ENCODE data around the gene POGLUT3.

Gene POGLUT3

GRCh38 chr11:108494182-108494581, 4.0 kb downstream of the POGLUT3 start:
- H3K4me1 ChIP-seq: peaks cover 0 to 22% (median 16%) of the 10 kb centered on the region in 10 experiments; a peak in 12 of 20 replicates
- no peak overlapping the region for H3K4me3 ChIP-seq
- H3K36me3 ChIP-seq: peaks cover 0 to 12% (median 0%) of the 10 kb centered on the region in 11 experiments; a peak in 5 of 22 replicates
- no peaks in the 10 kb centered on the region for H3K9me3 ChIP-seq (replicated peaks in 1 of 11)
- no peak overlapping the region for H3K4me2 ChIP-seq
- no peaks in the 10 kb centered on the region for H4K20me1 ChIP-seq
- TF ChIP-seq Cebpa-rat (IDR thresholded peaks at IDR 0.05): no peak
- no peak overlapping the region for H3K9ac ChIP-seq
- H3K27me3 ChIP-seq: peaks cover 9 to 33% (median 29%) of the 10 kb centered on the region in 11 experiments
- no peak overlapping the region for H3K27ac ChIP-seq

DNA sequence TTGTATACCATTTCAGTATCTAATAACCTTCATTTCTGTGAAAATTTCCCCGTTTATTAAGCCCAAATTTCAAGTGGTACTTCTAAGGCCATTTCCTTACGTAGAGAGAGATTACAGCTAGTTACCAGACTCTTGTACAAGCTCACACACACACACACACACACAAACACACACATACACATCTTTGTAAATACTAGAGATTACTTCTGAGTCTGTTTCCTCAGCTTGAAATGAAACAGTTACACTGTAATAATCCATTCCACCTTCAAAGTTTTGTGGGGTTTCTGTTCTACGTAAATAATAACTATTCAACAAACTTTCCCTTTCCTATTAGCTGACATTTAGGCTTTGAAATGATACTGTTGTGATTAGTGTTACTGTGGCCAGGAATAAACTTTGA, 6.2 kb downstream of the POGLUT3 start:
- Histone ChIP-seq H3K27me3 (peaks cover 0 to 10% (median 7%) of the 10 kb centered on the region in 11 experiments; a peak in 16 of 22 replicates), H3K27ac (no peak overlapping the region), H3K9me3 (replicated peaks in 1 of 11) (no peaks in the 10 kb centered on the region), H3K36me3 (peaks cover 0 to 20% (median 5%) of the 10 kb centered on the region in 11 experiments; a peak in 7 of 22 replicates), H3K4me2 (no peak overlapping the region), H4K20me1 (no peaks in the 10 kb centered on the region), H3K4me3 (no peak overlapping the region), H3K4me1 (peaks cover 0 to 7% (median under 1%) of the 10 kb centered on the region in 10 experiments; a peak in 4 of 20 replicates), H3K9ac (no peak overlapping the region)
- no peak for TF ChIP-seq Cebpa-rat (IDR thresholded peaks at IDR 0.05)

GRCh38 chr11:108486828-108487227, 11.4 kb downstream of the POGLUT3 start:
- Histone ChIP-seq H4K20me1 (no peaks in the 10 kb centered on the region), H3K27ac (no peak overlapping the region), H3K9me3 (replicated peaks in 1 of 11) (no peaks in the 10 kb centered on the region), H3K4me3 (no peak overlapping the region), H3K4me2 (no peak overlapping the region), H3K9ac (no peak overlapping the region), H3K36me3 (peaks cover 0 to 61% (median 16%) of the 10 kb centered on the region in 11 experiments; a peak in 13 of 22 replicates), H3K27me3 (no peaks in the 10 kb centered on the region), H3K4me1 (no peaks in the 10 kb centered on the region)
- TF ChIP-seq Cebpa-rat (IDR thresholded peaks at IDR 0.05): no peak

DNA sequence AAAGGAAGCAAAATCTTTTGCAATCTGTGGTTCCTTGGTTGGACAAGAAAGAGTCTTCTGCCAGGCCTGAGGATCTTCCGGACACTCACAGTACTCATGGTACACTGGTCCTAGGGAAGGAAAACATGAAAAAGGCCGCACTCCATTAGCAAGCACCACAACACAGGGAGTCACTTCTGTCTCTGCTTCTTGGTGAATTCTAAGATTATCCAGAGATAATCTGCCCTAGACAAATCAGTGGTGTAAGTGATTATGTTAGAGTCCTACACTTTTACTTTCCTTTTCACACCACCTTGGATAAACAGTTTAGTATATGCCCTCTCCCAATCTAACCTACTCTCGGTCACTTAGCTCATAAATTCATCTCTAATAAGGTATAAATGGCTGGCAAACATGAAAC, 11.9 kb downstream of the POGLUT3 start:
- Histone ChIP-seq H4K20me1 (no peaks in the 10 kb centered on the region), H3K36me3 (peaks cover 0 to 62% (median 16%) of the 10 kb centered on the region in 11 experiments; a peak in 14 of 22 replicates), H3K4me3 (no peak overlapping the region), H3K9me3 (replicated peaks in 1 of 11) (no peaks in the 10 kb centered on the region), H3K4me2 (no peak overlapping the region), H3K4me1 (no peaks in the 10 kb centered on the region), H3K27me3 (no peaks in the 10 kb centered on the region), H3K27ac (no peak overlapping the region), H3K9ac (no peak overlapping the region)
- TF ChIP-seq Cebpa-rat (IDR thresholded peaks at IDR 0.05): no peak

GRCh38 chr11:108483163-108483562, 15.0 kb downstream of the POGLUT3 start:
- Histone ChIP-seq H3K4me3 (no peak overlapping the region), H3K27ac (no peak overlapping the region), H4K20me1 (no peaks in the 10 kb centered on the region), H3K9ac (no peak overlapping the region), H3K4me2 (no peak overlapping the region), H3K9me3 (replicated peaks in 1 of 11) (no peaks in the 10 kb centered on the region), H3K27me3 (no peaks in the 10 kb centered on the region), H3K36me3 (peaks cover 0 to 54% (median 16%) of the 10 kb centered on the region in 11 experiments; a peak in 15 of 22 replicates), H3K4me1 (no peaks in the 10 kb centered on the region)
- no peak for TF ChIP-seq Cebpa-rat (IDR thresholded peaks at IDR 0.05)

DNA sequence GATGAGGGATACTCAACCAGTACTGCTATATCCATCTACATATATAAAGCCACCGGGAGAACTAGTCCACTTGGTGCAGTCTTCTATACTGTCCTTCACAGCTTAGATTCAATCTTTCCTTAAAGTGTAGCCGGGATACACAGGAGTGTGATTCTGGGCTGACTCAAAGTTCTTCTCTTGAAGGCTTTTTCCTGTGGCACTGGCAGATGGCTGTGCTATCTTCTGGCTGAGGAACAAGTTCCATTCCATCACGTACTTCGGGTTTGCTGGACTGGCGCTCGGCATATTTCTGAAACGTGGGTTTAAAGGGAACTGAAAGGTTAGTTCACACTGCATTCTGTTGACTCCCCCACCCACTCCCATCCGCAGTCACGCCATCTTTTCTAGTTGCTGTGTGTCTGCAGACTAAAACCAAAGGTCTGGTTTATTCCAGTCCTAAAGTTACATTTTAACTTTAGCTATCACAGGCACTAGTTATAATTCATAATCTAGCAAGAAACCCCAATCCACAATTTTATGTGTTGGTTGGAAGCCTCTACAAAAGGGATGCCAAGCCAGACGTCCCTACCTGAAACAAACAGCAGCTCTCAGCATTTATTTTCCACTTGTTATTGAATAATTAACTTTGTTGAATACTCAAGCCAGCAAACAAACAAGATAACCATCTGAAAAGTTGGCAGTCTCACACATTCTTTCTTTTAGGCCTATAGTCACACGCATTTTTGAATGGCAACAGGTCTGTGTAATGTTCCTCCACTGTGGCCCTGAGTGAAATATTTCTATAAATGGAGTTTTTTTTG, 23.3 kb downstream of the POGLUT3 start:
- no peak for TF ChIP-seq Cebpa-rat (IDR thresholded peaks at IDR 0.05)
- Histone ChIP-seq H3K36me3 (peaks cover 0 to 29% (median 14%) of the 10 kb centered on the region in 11 experiments; a peak in 12 of 22 replicates), H3K27me3 (no peaks in the 10 kb centered on the region), H3K4me1 (no peaks in the 10 kb centered on the region), H3K9me3 (replicated peaks in 1 of 11) (no peaks in the 10 kb centered on the region), H3K27ac (no peak overlapping the region), H3K4me3 (no peak overlapping the region), H3K9ac (no peak overlapping the region), H3K4me2 (no peak overlapping the region), H4K20me1 (no peaks in the 10 kb centered on the region)

DNA sequence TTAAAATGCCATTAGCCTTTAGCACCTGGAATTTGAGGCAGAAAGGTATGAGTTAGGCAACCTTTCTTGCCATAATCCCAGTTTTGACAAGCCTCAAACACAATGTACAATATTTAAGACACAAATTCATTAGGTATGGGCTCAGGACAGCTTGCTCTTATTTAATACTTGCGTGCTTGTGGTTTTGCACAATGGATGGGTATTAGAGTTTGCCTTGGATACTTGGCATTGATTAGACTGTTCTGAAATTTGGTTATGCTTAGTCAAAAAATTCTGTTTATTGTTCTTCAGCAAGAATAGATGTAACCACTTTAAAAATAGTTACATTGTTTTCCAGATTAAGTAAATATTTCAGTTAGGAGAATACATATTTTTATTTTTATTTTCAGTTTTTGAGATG, 25.5 kb downstream of the POGLUT3 start:
- no peak for TF ChIP-seq Cebpa-rat (IDR thresholded peaks at IDR 0.05)
- Histone ChIP-seq H3K9ac (no peak overlapping the region), H3K4me2 (no peak overlapping the region)

DNA sequence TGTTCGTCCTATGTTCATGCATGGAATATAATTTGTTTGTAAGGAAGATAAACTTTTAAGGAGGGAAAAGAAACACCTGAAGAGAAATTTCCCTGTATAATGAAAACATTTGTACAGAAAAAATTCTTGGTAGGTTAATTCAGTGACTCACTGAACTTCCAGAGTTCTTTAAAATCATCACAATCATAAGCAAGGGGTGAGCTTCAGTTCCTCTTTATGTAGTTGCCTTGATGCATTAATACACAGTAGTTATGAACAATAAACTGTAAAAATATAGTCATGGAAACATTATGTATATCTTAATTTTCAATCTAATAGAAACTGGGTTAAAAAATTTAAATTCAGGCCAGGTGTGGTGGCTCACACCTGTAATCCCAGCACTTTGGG, 29.7 kb downstream of the POGLUT3 start:
- no peak overlapping the region for H3K4me3 ChIP-seq
- no peak overlapping the region for H3K9ac ChIP-seq
- H3K27ac ChIP-seq: peak overlapping the region in 1 of 11 experiments; percentile 92; a peak in 1 of 22 replicates
- H3K9me3 ChIP-seq (replicated peaks in 1 of 11): no peaks in the 10 kb centered on the region
- peak overlapping the region in 4 of 11 experiments; percentile 82 to 90 (median 86); a peak in 6 of 22 replicates for H3K4me2 ChIP-seq
- H3K36me3 ChIP-seq: peaks cover 0 to 4% (median 0%) of the 10 kb centered on the region in 11 experiments; a peak in 1 of 22 replicates
- peaks cover 13 to 28% (median 24%) of the 10 kb centered on the region in 10 experiments for H3K4me1 ChIP-seq
- no peak for TF ChIP-seq Cebpa-rat (IDR thresholded peaks at IDR 0.05)
- no peaks in the 10 kb centered on the region for H3K27me3 ChIP-seq
- no peaks in the 10 kb centered on the region for H4K20me1 ChIP-seq

More for the DNA sequence above, 25.5 kb downstream of the POGLUT3 start:
- Histone ChIP-seq H3K27me3 (no peaks in the 10 kb centered on the region), H3K9me3 (replicated peaks in 1 of 11) (no peaks in the 10 kb centered on the region), H3K4me3 (no peak overlapping the region), H3K27ac (no peak overlapping the region), H3K36me3 (peaks cover 0 to 28% (median 14%) of the 10 kb centered on the region in 11 experiments; a peak in 12 of 22 replicates), H3K4me1 (peaks cover 4 to 8% (median 6%) of the 10 kb centered on the region in 10 experiments; a peak in 15 of 20 replicates), H4K20me1 (no peaks in the 10 kb centered on the region)

DNA sequence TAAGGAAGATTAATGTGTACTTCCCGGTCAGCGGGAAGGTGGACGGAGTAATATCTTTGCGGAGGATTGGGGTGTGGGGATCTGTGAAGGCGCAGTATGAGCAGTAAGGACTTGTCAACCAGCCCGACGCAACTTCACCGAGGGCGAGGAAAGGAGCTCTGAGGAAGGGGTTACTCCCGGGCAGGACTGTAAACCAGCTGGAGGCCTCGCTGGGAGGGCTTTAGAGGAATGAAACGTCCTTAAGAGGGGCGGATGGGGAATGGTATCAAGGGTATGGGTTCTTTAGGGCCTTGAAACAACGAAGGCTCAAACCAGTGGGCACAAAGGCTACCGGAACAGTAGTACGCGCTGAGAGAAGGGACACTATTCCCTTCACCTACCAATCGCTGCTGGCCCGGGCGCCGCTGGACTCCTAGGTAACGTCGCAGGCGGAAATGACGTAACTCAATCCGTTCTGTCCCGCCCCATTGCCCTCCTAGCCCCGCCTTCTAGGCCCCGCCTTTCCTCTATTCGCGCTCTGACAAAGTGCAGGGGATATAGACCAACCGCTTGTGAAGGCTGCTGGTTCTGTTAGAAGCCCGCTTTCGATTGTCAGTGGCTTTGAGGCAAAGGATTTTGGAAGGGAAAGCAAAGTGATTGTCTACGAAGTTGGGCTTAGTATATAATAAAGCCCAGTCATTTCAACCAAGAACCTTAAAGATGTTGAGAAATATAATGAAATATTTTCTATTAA, 30.9 kb downstream of the POGLUT3 start, which contains the start of gene C11orf65:
Gene C11orf65 (minus strand): TSS at position 439 of the 733 bp plus-strand sequence. CDS start 5,970 bp downstream, outside the sequence.
- H3K4me2 ChIP-seq: peak within 1 kb of the TSS; percentile 59 to 90 (median 80)

More for the DNA sequence above, 30.9 kb downstream of the POGLUT3 start, which contains the start of gene C11orf65:
- Histone ChIP-seq H3K36me3 (no peaks in the 10 kb centered on the region), H4K20me1 (no peaks in the 10 kb centered on the region), H3K9me3 (replicated peaks in 1 of 11) (no peaks in the 10 kb centered on the region), H3K27me3 (no peaks in the 10 kb centered on the region), H3K4me1 (peaks cover 13 to 28% (median 24%) of the 10 kb centered on the region in 10 experiments), H3K9ac (peak within 1 kb of the TSS; percentile 86 to 96 (median 90)), H3K27ac (peak within 1 kb of the TSS; percentile 86 to 98 (median 92)), H3K4me3 (peak within 1 kb of the TSS; percentile 61 to 76 (median 70))
- no peak for TF ChIP-seq Cebpa-rat (IDR thresholded peaks at IDR 0.05)

Measured in BLaER1 treated with 17β-estradiol and CSF1 and Interleukin-3, amounts not matched to agents 10 nM and 100 nM (cell line).